Endothelial cell of umbilical vein (primary cell): ENCODE measurements around the gene GIGYF2.

ENCODE experiments used
- MYC ChIP-seq: IDR thresholded peaks from one replicate; pipeline ENCODE4 v1.6.1; 2011; ENCODE audit warnings: mild to moderate bottlenecking, low read depth, low read length
- TF ChIP-seq, protein P1 (sequence below), 2 donors: IDR thresholded peaks; 1 replicate in 1 of 2; 2 replicates in 1 of 2; pipeline ENCODE4 v1.5.1; 2011; ENCODE audit warnings: low read length in 2 of 2, mild to moderate bottlenecking in 2 of 2, moderate library complexity in 2 of 2, control low read depth in 1 of 2, inconsistent platforms in 1 of 2, low read depth in 1 of 2; ENCODE audit not compliant: insufficient read depth in 1 of 2; ENCODE audit errors: extremely low read depth in 1 of 2

DNA sequence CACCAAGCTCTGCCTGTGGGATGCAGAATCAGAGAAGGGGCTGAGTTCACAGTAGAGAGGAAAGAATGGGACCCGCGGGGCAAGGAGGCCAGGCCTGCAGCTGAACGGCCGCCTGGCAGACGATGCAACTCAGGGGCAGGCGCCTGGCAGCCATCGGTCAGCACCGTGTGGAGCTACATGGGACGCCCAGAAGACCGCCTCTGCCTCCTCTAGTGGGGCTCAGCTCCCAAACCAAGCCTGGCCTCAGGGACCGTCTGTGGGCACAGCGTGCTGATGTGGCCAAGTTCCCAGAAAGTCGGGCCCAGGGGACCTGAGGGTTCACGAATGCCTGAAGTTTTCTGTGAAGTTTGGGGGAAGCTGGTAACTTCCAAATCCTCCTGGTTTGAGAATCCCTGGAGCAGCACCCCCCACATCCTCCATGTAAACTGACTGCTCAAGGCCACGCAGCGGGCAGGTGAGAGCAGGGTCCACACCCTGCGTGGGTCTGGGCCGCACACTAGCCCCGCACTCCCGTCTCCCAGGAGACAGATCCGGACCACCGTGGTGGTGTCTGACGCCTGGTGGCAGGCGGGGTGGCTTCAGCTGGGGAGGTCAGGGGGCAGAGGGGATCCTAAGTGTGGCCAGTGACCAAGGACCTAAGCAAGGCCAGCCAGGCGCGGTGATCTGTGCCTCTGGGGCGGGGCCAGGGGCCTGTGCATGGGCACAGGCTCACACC is 187.6 kb downstream of the GIGYF2 start:
- TF ChIP-seq, protein P1, sequence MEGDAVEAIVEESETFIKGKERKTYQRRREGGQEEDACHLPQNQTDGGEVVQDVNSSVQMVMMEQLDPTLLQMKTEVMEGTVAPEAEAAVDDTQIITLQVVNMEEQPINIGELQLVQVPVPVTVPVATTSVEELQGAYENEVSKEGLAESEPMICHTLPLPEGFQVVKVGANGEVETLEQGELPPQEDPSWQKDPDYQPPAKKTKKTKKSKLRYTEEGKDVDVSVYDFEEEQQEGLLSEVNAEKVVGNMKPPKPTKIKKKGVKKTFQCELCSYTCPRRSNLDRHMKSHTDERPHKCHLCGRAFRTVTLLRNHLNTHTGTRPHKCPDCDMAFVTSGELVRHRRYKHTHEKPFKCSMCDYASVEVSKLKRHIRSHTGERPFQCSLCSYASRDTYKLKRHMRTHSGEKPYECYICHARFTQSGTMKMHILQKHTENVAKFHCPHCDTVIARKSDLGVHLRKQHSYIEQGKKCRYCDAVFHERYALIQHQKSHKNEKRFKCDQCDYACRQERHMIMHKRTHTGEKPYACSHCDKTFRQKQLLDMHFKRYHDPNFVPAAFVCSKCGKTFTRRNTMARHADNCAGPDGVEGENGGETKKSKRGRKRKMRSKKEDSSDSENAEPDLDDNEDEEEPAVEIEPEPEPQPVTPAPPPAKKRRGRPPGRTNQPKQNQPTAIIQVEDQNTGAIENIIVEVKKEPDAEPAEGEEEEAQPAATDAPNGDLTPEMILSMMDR (IDR thresholded peaks at IDR 0.05; ENCODE audit: extremely low read depth in 1 of 2, insufficient read depth in 1 of 2, low read depth in 1 of 2, low read length in 2 of 2), result no peak
- no peak for TF ChIP-seq MYC
